C4-2B (cell line): ENCODE data around the gene ZFAND3.

Source experiments
- ZFX ChIP-seq: fragments of 450-650 bp; IDR thresholded peaks from 2 replicates; pipeline ENCODE4 v1.6.1; 2017
- TF ChIP-seq, protein P1 (sequence below): fragments of 450-650 bp; conservative IDR thresholded peaks from 2 replicates; pipeline ENCODE4 v1.5.1; 2017; ENCODE audit warnings: mild to moderate bottlenecking

- TF ChIP-seq, protein P1, sequence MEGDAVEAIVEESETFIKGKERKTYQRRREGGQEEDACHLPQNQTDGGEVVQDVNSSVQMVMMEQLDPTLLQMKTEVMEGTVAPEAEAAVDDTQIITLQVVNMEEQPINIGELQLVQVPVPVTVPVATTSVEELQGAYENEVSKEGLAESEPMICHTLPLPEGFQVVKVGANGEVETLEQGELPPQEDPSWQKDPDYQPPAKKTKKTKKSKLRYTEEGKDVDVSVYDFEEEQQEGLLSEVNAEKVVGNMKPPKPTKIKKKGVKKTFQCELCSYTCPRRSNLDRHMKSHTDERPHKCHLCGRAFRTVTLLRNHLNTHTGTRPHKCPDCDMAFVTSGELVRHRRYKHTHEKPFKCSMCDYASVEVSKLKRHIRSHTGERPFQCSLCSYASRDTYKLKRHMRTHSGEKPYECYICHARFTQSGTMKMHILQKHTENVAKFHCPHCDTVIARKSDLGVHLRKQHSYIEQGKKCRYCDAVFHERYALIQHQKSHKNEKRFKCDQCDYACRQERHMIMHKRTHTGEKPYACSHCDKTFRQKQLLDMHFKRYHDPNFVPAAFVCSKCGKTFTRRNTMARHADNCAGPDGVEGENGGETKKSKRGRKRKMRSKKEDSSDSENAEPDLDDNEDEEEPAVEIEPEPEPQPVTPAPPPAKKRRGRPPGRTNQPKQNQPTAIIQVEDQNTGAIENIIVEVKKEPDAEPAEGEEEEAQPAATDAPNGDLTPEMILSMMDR, result no peak
- no peak for TF ChIP-seq ZFX
Observed at GRCh38 chr6:37923514-37923913, 104.0 kb downstream of the ZFAND3 start.
